HG02870 (cell line): ENCODE measurements around the gene NR5A1.

Experiments used
- ATAC-seq: cut with Tn5 transposase; IDR thresholded peaks from one replicate; pipeline ENCODE4 v1.9.1; 2021; ENCODE audit warnings: mild to moderate bottlenecking, moderate library complexity; ENCODE audit not compliant: unreplicated experiment

NR5A1 gene

DNA sequence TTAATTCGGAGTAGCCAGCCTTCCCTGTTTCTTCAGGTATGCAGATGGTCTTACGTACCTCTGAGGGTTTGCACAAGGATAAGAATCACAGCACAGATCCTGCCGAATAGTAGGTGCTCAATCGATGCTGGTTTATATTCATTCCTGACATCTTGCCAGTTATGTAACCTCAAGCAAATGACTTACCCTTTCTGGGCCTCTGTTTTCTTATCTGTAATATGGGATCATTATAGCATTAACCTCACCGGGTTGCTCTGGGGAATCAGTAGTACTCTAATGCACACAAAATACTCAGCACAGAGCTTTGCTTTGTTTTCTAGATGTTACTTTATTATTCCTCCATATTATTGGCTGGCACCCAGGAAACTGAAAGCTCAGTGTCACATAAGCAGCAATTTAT lies 7.7 kb upstream of the NR5A1 start:
- no peak for ATAC-seq

DNA sequence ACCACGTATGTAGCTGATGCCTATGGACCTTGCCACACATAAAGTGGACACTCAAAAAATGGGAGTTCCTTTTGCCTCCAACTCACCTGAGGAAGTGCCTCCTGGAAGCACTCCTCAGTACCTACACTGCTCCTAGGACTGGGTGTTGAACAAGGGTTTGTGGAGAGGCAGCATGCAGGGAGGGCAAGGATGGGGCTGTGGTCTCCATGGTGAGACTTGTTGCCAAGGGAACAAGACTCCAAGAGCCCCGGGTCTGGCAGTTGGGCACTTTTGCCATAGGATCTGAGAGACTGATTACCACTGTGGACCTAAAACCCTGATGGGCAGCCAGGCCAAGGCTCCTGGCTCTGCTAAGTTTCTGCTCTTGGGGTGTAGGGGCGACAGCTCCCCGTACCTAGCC lies 6.9 kb upstream of the NR5A1 start:
- no peak for ATAC-seq

GRCh38 chr9:124513376-124513994 lies 6.3 kb upstream of the NR5A1 start:
- ATAC-seq = no peak

GRCh38 chr9:124512806-124513204 lies 5.6 kb upstream of the NR5A1 start:
- no peak for ATAC-seq

GRCh38 chr9:124511891-124512805 lies 4.9 kb upstream of the NR5A1 start:
- no peak for ATAC-seq

GRCh38 chr9:124511426-124511840 lies 4.2 kb upstream of the NR5A1 start:
- ATAC-seq = no peak

- no peak for ATAC-seq
Observed at GRCh38 chr9:124510650-124511425, 3.6 kb upstream of the NR5A1 start.

DNA sequence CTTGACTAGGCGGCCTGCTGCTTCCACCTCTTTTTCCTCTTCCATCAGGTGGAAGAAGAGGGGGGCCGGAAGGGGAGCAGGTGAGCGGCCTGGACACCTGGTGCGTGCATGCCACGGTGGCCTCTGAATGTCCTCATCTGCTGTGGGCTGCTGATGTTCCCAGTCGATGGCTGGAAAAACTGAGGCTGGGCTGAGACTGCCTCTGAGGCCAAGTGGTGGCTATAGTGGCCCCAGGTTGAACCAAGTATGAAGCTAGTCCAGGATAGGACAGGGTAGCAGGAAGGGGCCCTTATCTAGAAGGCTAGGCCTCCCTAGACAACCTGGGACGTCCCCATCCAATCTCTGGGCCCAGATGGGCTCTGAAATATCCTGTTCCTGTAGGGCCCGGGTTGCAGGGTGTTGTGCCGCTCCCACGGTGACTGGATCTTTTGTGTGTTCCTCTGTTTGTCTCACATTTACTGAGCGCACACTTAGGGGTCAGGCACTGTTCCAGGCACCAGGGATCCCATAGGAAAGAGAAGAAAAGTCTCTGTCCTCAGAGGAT lies 753 bp upstream of the NR5A1 start:
- no peak for ATAC-seq

DNA sequence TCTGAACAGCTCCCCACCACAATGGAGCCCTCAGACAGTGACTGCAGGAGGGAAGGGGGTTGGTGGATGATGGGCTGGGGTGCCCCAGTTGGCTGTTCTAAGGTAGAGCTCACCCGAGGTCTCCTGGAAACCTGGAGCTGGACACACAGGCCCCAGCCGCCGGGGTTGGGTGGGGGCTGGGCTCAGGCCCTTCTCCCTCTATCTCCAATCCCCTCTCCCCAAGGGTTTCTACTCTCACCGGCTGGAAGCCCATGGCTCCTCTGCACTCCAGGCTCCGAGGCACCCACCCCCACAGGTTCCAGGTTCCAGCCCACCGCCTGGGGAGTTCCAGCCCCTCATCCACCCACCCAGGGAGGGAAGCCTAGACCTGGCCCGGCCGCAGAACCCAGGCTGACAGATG lies 766 bp downstream of the NR5A1 start:
- no peak for ATAC-seq

DNA sequence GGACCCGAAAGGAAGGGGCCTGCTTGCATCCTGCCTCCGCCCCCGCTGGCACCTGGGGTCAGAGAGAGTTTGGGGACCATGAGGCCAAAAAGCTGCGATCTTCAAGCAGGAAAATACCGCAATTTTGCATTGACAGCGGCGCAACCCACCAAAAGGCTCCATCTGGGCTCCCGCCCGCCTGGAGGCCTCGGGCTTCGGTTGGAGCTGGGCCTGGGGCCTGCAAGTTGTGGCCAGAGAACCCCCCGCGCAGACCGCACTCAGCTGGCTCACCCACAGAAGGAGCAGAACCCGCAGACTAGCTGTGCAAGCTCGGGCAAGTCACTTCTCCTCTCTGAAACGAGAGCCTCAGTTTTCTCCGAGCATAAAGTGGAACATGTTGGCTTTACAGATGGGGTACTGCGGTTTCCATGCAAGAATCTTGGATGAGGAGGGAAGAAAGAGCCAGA lies 1.3 kb downstream of the NR5A1 start:
- ATAC-seq = no peak

DNA sequence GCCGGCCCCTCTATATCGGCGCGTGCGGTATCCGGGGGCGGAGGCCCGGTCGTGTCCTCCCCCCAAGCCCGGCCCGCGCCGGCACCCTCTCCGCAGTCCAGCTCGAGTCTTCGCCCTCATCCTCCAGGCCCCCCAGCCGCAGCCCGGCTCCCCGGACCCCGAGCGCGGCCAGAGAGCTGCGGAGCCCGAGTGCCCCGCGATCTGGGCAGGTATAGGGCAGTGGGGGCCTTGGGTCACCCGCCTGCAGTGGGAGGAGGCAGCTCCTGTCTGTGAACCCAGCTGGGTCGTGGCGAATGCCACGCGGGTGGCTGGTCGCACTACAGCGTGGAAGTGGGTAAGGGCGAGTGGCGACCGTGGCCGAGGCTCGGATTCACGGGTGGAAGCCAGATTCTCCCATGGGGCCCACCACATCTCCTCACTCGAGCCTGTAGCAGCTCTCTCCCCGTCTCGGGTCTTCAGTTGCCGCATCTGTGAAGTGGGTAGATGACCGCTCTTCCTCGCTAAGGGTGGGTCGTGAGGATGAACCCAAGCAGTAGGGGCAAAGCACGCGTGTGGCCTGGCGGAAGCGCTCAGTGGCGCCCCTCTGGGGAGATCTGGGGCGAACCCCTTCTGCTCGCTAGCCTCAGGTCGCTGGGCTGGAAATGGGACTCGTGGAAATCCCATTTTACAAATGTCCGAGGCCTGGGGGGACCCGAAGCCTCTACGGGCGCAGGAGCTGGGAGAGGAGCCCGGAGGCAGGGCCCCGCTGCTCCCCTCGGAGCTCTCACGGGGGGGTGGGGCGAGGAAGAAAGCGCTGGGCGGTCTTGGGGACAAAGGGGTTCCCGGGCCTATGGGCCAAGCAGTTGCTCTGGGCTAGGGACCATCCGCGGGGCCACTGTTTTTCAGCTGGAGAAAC lies 1.9 kb downstream of the NR5A1 start:
- ATAC-seq = no peak

DNA sequence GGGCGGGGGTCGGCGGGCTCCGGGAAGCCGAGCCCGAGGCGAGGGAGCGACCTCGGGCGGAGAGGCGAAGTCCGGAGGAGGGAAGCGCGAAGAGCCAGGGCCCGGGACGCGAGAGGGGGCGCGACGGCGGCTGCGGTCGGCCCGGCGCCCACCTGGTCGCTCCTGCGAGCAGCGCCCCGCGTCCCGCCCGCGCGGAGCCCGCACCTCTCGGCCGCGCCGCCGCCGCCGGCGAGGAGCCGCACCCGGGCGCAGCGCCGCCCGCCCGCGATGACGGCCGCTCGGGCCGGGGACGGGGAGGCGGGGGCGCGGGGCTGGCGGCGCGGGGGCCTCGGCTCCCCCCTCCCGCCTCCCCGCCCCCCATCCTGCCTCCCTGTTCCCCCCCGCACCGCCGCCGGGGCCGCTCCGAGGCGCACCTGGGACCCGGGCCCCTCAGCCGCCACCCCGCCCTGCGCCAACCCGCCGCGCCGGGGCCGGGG lies 2.6 kb downstream of the NR5A1 start:
- no peak for ATAC-seq

DNA sequence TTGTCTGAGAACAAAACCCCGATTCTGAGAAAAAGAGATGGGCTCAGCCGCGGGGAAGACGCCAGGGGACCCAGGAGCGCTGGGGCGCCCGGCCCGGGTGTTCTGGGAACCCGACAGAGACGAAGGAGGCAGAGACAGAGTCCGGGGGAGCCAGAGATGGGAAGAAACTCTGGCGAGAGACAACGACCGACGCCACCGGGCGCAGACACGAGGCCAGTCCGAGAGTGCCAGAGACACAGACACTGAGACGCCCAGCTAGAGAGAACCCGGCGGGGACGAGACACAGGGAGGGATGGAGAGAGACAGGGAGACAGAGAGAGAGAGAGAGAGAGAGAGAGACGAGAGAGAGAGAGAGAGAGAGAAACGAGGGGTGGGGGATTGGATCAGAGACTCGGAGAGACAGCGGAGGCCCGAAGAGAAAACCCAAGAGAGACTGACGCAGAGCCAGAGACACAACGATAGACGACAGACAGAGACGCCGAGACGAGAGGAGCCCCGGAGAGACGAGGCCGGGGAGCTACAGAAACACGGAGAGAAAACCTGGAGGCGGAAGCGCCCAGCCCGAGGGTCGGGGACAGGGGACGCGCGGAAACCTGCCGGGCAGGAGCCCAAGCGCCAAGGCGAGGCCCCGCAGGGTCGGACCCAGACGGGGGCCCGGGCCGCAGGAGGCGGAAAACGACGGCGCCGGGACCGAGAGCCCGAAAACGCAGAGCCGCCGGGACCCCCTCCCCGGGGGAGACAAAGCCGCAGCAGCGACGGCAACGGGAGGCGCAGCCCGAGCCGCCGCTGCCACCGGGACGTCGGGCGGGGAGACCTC lies 3.3 kb downstream of the NR5A1 start:
- no peak for ATAC-seq

GRCh38 chr9:124502711-124503702 lies 4.2 kb downstream of the NR5A1 start:
- no peak for ATAC-seq

- no peak for ATAC-seq
Observed at GRCh38 chr9:124501771-124502320, 5.4 kb downstream of the NR5A1 start.

GRCh38 chr9:124500796-124501611 lies 6.2 kb downstream of the NR5A1 start:
- no peak for ATAC-seq
